NCI-H524 (cell line): Measurements from ENCODE around the gene ZNF446.
"Not testable (repeated sequence)": the region's sequence is repeated elsewhere in the genome, so short reads cannot be mapped to it uniquely, and the experiment has no call there.

Source experiments
- DNase-seq, 2 experiments: peaks; one replicate each; lab custom pipeline; 2025; lab: John Stamatoyannopoulos, UW

Gene ZNF446

GRCh38 chr19:58500242-58500641 lies 24.1 kb downstream of the ZNF446 start:
- DNase-seq: no peak

- not testable (repeated sequence) for DNase-seq
These were observed 31.6 kb downstream of the ZNF446 start for GRCh38 chr19:58507602-58508223.

GRCh38 chr19:58509731-58510083 lies 33.6 kb downstream of the ZNF446 start:
- DNase-seq: no peak

- no peak for DNase-seq
These were observed 34.1 kb downstream of the ZNF446 start for GRCh38 chr19:58510084-58510862.

- no peak for DNase-seq
These were observed 35.4 kb downstream of the ZNF446 start, which contains the start of gene SLC27A5 for GRCh38 chr19:58511353-58512208. Gene SLC27A5, minus strand, starts transcription at chr19:58511992. Its CDS starts 37 bp downstream, at chr19:58511955.

GRCh38 chr19:58513213-58513693 lies 37.1 kb downstream of the ZNF446 start:
- no peak for DNase-seq

GRCh38 chr19:58513694-58514563 lies 37.8 kb downstream of the ZNF446 start:
- DNase-seq: peak; percentile 72 to 95

- DNase-seq: no peak
These were observed 38.4 kb downstream of the ZNF446 start for GRCh38 chr19:58514564-58515022.

- DNase-seq: no peak
These were observed 39.1 kb downstream of the ZNF446 start for GRCh38 chr19:58515259-58515658.

GRCh38 chr19:58516246-58516836 lies 40.2 kb downstream of the ZNF446 start:
- DNase-seq: no peak

- DNase-seq: no peak
These were observed 41.0 kb downstream of the ZNF446 start for GRCh38 chr19:58516964-58517833.

- DNase-seq: no peak
These were observed 42.3 kb downstream of the ZNF446 start for GRCh38 chr19:58518256-58519086.

- DNase-seq: peak; percentile 64 to 85
These were observed 42.9 kb downstream of the ZNF446 start for GRCh38 chr19:58519087-58519354.

- peak; percentile 96 to 98 for DNase-seq
These were observed 43.5 kb downstream of the ZNF446 start, which contains the start of gene ZBTB45 for GRCh38 chr19:58519355-58520256. Gene ZBTB45, minus strand, starts transcription at chr19:58519810. Its CDS starts 2,137 bp downstream, at chr19:58517673.

GRCh38 chr19:58520257-58520599 lies 44.1 kb downstream of the ZNF446 start:
- no peak for DNase-seq

GRCh38 chr19:58521651-58522050 lies 45.5 kb downstream of the ZNF446 start:
- DNase-seq: no peak

- DNase-seq: no peak
These were observed 46.6 kb downstream of the ZNF446 start for GRCh38 chr19:58522709-58523108.

GRCh38 chr19:58529405-58529804 lies 53.3 kb downstream of the ZNF446 start:
- no peak for DNase-seq
